DMS79 treated with DMSO at 0.1 percent for 48 hours (cell line): ENCODE results near the gene RNF151.
"Not testable (repeated sequence)": the region's sequence is repeated elsewhere in the genome, so short reads cannot be mapped to it uniquely, and the experiment has no call there.

Experiments
- DNase-seq: peaks from one replicate; lab custom pipeline; 2025; lab: John Stamatoyannopoulos, UW

The RNF151 gene

GRCh38 chr16:1960665-1961630 is 5.7 kb upstream of the RNF151 start:
- DNase-seq = no peak

- DNase-seq = no peak
These were observed 5.0 kb upstream of the RNF151 start for GRCh38 chr16:1961651-1962067.

GRCh38 chr16:1962161-1963153 is 4.2 kb upstream of the RNF151 start:
- not testable (repeated sequence) for DNase-seq

GRCh38 chr16:1963806-1964505 is 2.7 kb upstream of the RNF151 start:
- no peak for DNase-seq

- DNase-seq = peak; percentile 91
These were observed 1.9 kb upstream of the RNF151 start, which contains the start of gene RPS2 for GRCh38 chr16:1964506-1965395. TSS of gene RPS2 (minus strand) at chr16:1964826. CDS start at chr16:1964625, 201 bp downstream.

- DNase-seq = peak; percentile 10
These were observed 1.2 kb upstream of the RNF151 start for GRCh38 chr16:1965396-1966001.

- no peak for DNase-seq
These were observed 1.7 kb downstream of the RNF151 start for GRCh38 chr16:1968146-1968953.

- peak; percentile 84 for DNase-seq
These were observed 5.3 kb downstream of the RNF151 start, which contains the start of gene TBL3 for GRCh38 chr16:1971796-1972489. TSS of gene TBL3 (plus strand) at chr16:1972053. CDS start at chr16:1972165, 112 bp downstream.

- DNase-seq = no peak
These were observed 5.8 kb downstream of the RNF151 start for GRCh38 chr16:1972490-1972877.

GRCh38 chr16:1973461-1974156 is 7.0 kb downstream of the RNF151 start:
- DNase-seq = no peak

- DNase-seq = no peak
These were observed 7.8 kb downstream of the RNF151 start for GRCh38 chr16:1974157-1975070.

GRCh38 chr16:1975432-1976215 is 9.0 kb downstream of the RNF151 start:
- no peak for DNase-seq

- DNase-seq = no peak
These were observed 9.5 kb downstream of the RNF151 start for GRCh38 chr16:1976216-1976520.

GRCh38 chr16:1976951-1977874 is 10.6 kb downstream of the RNF151 start:
- no peak for DNase-seq

GRCh38 chr16:1977875-1978268 is 11.2 kb downstream of the RNF151 start:
- DNase-seq = no peak
